Activated CD4-positive, alpha-beta T cell treated with anti-CD3 and anti-CD28 coated beads for 4 hours (primary cell): ENCODE measurements around the gene C4orf33.

Experiments
- DNase-seq, 2 donors: peaks; one replicate each; pipeline ENCODE4 v3.0.0-alpha.2; 2020

C4orf33 gene

GRCh38 chr4:129131343-129131742 lies 35.4 kb downstream of the C4orf33 start:
- no peak for DNase-seq

- DNase-seq, result no peak
Measured at GRCh38 chr4:129136433-129136832, 40.5 kb downstream of the C4orf33 start.

- DNase-seq, result no peak
Measured at GRCh38 chr4:129138810-129139496, 43.0 kb downstream of the C4orf33 start.

- no peak for DNase-seq
Measured at GRCh38 chr4:129140521-129140920, 44.6 kb downstream of the C4orf33 start.

GRCh38 chr4:129143359-129143758 lies 47.4 kb downstream of the C4orf33 start:
- no peak for DNase-seq

GRCh38 chr4:129144755-129145206 lies 48.8 kb downstream of the C4orf33 start:
- DNase-seq, result no peak

- DNase-seq, result no peak
Measured at GRCh38 chr4:129145222-129145730, 49.3 kb downstream of the C4orf33 start.

GRCh38 chr4:129146639-129147038 lies 50.7 kb downstream of the C4orf33 start:
- DNase-seq, result no peak

GRCh38 chr4:129148892-129149291 lies 52.9 kb downstream of the C4orf33 start:
- DNase-seq, result no peak

GRCh38 chr4:129149906-129150305 lies 54.0 kb downstream of the C4orf33 start:
- DNase-seq, result no peak

- DNase-seq, result no peak
Measured at GRCh38 chr4:129152350-129152749, 56.4 kb downstream of the C4orf33 start.

GRCh38 chr4:129153700-129154099 lies 57.7 kb downstream of the C4orf33 start:
- no peak for DNase-seq

GRCh38 chr4:129162450-129162849 lies 66.5 kb downstream of the C4orf33 start:
- DNase-seq, result no peak

- no peak for DNase-seq
Measured at GRCh38 chr4:129163427-129163826, 67.5 kb downstream of the C4orf33 start.

- no peak for DNase-seq
Measured at GRCh38 chr4:129164243-129164642, 68.3 kb downstream of the C4orf33 start.
